HG02973 (cell line): ENCODE results near the gene RAB3GAP2.
"Not testable (repeated sequence)": the region's sequence is repeated elsewhere in the genome, so short reads cannot be mapped to it uniquely, and the experiment has no call there.

ENCODE experiments used
- ATAC-seq: cut with Tn5 transposase; IDR thresholded peaks from one replicate; pipeline ENCODE4 v1.9.1; 2021; ENCODE audit warnings: moderate library complexity; ENCODE audit not compliant: unreplicated experiment

The RAB3GAP2 gene

DNA sequence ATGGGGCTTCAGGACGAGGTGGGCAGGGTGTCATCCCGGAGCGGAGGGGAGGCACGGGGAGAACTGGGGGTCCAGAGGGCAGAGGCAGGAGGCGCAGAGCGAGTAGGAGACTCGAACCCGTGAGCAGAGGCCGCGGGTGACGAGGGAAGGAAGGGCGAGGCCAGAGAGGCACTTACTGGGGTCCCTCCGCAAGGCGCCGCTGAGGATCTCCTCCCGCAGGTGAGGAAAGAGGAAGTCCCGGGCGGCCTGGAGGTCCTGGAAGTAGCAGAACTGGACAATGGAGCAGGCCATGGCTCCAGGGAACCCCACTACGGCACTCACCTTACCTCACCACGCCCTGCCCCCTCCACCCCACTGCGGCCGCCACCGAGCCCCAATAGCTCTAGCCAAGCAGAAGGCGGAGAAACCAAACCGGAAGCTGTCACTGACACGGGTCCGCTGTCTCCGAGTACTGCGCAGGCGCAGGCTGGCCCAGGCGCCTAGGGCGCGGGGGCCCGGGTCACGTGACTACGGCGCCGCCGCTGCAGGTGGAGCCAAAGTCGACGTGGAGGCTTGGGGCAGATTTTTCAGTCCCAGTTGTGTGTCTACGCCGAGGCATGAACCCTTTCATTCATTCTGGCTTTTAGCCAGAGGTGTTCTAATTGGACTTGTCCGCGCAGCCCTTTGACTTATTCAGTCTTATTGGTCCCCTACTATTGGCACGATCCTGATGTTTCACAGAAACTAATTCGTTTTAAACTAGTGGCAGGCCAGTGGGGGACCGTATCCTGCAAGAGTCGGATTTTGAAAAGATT is at the start of gene RAB3GAP2:
Gene RAB3GAP2 (minus strand): TSS at position 407 of the 794 bp plus-strand sequence. CDS start 116 bp downstream, at position 291.
- ATAC-seq: peak; percentile 95

- ATAC-seq: no peak
These were observed 49.5 kb upstream of the RAB3GAP2 start for GRCh38 chr1:220321758-220322157.

GRCh38 chr1:220320709-220321108 is 48.5 kb upstream of the RAB3GAP2 start:
- ATAC-seq: no peak

- no peak for ATAC-seq
These were observed 46.4 kb upstream of the RAB3GAP2 start for GRCh38 chr1:220318673-220319072.

DNA sequence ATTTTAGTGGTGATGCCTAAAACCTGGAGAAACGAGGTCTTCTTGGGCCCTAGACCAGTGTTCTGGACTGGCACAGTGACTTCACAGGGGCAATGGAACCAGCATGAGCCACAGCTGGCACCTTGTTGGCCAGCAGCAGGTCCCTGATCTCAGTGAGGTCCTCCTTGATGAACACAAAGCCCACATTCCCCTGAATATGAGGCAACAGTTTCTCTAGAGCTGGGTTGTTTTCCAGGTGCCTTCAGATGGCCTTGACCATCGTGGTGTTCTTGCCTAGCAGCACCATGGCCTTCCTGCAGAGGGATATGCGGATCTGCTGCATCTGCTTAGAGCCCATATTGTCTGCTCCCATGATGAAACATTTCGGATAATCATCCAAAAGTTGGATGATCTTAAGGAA is 44.9 kb upstream of the RAB3GAP2 start:
- ATAC-seq: no peak

DNA sequence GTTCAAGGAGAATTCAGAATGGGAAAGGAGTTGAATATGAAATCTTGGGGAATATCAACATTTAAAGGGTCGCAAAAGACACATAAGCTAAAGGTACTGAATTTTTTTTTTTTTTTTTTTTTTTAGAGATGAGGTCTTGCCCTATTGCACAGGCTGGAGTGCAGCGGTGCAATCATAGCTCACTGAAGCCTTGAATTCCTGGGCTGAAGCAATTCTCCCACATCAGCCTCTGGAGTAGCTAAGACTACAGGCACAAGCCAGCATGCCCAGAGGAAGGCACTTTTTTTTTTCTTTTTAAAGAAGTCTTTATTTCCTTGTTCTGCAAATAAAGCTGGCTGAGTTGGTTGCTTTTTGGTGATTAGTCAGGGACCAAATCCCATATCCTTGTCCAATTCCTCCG is 44.1 kb upstream of the RAB3GAP2 start:
- ATAC-seq: no peak

DNA sequence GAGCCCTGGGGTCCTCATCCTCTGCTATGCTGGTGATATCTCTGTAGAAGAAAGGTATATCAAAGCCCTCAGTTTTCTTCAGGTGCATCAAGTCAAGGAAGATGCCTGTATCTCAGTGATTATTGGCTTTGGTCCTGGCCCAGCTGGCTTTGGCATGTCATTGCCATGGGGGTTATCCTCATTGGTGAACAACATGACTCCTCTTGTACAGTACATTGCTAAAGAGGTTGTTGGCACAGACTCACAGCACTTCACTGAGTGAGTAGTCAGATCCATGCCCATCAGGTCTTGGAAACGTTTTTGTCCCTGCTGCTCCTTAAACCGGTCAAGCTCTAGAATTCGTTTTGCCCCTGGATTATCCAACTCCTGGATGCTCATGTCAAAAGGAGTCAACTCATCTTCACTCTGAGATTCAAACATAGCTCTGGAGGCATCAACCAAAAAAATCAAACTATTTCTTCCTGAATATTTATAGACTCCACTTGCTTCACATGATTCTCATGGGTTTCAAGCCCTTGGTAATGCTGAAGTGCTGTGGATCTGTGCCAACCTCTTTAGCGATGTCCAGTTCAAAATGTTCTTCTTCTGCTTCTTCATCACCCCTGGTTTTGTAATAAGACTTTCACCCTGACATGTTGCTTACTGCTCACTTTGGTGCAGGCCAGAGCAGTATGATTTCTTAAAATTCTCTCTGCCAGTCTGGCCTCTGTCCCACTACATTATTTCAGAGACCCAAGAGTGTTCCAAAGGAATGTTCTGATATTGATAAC is 43.0 kb upstream of the RAB3GAP2 start:
- no peak for ATAC-seq

DNA sequence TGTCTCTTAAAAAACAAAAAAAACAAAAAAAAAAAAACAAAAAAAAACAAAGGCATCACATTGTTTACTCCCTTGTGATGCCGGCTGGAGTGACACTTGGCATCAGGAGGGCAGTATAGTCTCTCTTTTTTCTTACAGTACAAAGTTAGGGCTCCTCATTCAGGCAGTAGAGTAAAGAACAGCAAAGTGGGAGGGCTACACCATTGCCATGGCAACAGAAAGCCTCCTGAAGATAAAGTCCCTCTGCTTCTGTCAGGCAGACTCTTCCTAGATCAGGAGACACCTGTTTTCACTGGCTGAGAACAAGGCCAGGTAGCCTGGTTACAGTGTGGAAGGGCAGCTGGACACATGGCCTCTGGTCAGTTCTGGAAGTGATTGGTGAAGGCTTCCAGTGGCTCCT is 41.3 kb upstream of the RAB3GAP2 start:
- no peak for ATAC-seq

DNA sequence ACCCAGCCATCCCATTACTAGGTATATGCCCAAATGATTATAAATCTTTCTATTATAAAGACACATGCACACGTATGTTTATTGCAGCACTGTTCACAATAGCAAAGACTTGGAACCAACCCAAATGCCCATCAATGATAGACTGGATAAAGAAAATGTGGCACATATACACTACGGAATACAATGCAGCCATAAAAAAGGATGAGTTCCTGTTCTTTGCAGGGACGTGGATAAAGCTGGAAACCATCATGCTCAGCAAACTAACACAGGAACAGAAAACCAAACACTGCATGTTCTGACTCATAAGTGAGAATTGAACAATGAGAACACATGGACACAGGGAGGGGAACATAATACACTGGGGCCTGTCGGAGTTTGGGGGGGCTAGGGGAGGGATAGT is 37.9 kb upstream of the RAB3GAP2 start:
- ATAC-seq: not testable (repeated sequence)

- ATAC-seq: no peak
These were observed 35.4 kb upstream of the RAB3GAP2 start for GRCh38 chr1:220307607-220308006.

DNA sequence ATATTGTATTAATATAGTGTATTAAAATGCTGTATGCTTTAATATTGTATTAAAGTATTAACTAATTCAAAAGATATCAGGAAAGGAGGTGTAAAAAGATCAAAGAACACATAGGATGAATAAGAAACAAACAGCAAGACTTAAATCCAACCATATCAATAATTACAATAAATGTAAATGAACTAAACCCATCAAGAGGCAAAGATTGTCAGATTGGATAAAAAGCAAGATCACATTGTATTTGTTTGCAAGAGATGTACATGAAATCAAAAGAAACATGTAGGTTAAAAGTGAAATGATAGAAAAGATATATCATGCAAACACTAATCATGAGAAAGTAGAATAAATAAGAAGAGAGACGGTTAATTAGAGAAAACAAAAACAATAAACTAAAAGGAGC is 34.1 kb upstream of the RAB3GAP2 start:
- ATAC-seq: no peak

DNA sequence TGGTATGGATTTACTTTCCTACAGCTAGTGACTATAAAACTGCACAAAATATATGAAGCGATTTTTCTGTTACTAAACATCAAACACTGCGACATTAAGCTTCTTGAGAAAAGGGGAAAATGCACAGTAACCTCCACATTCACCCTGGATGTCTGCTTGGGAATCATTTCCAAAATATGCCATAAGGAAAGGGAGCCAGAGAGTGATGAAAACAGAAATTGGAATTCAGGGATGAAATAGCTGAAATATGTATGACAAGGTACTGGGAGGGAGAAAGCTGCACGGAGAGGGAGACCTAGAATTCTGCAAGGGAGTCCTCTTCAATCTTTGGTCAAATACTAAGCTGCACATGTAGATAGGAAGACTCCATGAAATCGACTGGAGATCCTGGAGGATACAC is 31.6 kb upstream of the RAB3GAP2 start:
- ATAC-seq: no peak

DNA sequence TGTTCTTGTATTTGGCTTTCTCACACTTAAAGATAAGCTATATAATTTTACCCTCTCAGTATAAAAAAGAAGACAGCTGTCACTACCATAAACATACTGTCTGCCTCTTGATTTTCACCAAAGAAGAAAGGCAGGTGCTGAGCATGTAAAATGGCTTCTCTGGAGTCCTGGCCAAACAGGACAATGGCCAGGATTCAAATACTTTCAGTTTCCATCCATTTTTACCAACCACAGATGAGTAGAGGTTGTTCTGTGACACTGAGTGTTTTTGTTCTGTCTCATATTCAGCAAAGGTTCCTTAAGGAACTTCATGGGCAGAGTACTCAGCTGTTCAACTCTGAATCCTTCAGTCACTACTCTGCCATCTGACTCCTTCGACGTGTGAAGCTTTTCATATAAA is 29.4 kb upstream of the RAB3GAP2 start:
- no peak for ATAC-seq

GRCh38 chr1:220300442-220301121 is 28.3 kb upstream of the RAB3GAP2 start:
- no peak for ATAC-seq

DNA sequence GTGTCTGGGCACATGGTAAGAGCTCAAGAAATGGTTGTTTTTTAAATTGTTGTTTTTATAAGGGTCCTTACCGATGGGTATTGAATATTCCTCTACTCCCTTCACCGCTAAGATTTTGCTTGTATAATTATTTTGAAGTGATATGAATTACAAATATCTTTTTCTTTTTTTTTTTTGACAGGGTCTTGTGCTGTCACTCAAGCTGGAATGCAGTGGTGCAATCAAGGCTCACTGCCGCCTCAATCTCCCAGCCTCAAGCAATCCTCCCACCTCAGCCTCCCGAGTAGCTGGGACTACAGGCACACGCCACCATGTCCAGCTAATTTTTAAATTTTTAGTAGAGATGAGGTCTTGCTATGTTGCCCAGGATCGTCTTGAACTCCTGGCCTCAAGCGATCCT is 27.1 kb upstream of the RAB3GAP2 start:
- ATAC-seq: no peak

DNA sequence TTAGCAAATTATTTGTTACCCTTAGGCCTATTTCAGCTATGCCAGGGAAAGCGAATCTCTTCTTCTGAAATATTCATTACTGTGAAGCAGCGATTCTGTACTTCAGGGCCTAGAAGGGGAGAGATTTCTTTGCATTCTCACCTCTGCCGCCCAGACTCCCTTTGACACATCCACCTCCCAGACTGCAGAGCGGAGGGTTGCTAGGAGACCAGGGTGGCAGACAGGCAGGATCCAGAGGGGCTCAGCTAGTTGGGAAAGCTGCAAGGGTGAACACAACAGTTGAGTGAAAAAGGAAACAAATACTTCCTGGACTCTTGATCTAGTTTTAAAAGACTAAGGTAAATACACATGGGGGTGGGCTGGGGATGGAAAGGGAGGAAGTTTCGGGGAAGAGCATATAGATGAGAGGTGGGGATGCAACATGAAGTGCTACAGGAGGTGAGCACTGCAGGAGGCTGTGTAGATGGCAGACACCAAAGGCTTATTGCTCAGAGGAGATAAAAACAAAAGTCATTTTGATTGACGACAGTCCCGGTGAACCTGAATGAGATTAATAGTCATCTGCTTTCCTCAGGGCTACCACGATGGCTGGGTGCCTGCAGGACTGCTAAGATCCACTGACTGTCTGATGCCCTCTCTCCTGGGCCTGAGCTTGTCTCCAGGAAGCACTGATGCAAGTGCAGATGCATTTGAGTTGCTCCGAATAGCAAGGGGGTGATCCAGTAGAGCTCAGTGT is 26.4 kb upstream of the RAB3GAP2 start:
- no peak for ATAC-seq

DNA sequence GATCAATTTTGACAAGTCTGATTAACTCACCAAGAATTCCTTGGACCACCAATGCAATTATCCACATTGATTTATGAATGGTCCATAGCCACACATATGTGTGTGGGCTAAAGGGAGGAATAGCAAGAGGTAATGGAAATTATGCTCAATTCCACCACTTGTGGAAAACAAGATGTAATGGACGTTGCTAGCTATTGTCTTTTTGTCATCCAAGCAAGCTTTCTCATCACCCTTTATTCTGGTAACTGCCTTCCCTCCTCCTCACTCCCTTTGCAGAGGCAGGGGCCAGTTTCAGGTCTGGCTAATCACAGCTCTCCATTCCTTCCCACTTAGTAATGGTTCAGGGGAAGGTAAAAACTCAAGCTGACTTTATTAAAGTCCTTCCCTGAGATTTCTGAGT is 24.7 kb upstream of the RAB3GAP2 start:
- ATAC-seq: no peak

DNA sequence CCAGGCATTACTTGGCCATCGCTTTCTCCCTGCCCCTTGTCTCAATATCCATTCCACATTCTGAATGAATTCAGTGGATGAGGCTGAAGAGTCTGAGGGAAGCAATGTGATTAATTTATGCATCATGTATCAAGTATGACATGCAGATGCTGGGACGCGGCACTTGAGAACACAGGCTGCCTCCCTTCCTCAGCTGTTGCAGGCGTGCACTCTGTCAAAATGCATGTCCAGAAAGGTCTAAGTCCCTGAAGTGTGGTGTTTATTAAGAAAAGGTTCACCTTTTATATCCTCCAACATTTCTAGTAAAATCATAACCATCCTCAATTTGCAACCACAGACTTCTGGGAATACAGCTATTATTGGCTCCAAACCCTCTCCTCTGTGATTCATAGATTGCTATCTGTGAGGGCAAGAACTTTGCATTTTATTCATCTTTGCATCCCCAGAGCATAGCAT is 22.6 kb upstream of the RAB3GAP2 start:
- ATAC-seq: no peak

DNA sequence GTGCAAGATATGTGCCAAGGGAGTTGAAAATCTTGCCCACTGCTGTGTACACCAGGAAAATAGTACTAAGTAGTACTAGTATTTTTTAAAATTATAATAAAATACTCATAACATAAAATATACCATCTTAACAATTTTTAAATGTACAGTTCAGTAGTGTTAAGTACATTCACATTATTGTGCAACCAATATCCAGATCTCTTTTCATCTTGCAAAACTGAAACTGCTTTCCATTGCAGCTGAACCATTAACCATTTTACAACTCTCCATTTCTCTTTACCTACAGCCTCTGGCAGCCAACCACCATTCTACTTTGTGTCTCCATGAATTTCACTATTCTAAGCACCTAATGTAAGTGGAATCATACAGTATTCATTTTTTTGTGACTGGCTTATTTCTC is 19.3 kb upstream of the RAB3GAP2 start:
- ATAC-seq: no peak

- no peak for ATAC-seq
These were observed 18.0 kb upstream of the RAB3GAP2 start for GRCh38 chr1:220290140-220290761.
